GM23338 (cell line): ENCODE measurements around the gene ZNF219. TPM values are rescaled to one million over a fixed set of nuclear protein-coding genes. Genes with fewer than 3 reads are reported as not detected.
A peak's percentile ranks its signal among the peaks of the same experiment; 100 is the strongest.

Experiments used
- ATAC-seq: fragments of 200-7000 bp; cut with Tn5 transposase; 3 replicates; pipeline ENCODE4 v1.9.1; 2020
- DNase-seq: peaks from one replicate; pipeline ENCODE4 v3.0.0-alpha.2; 2015; ENCODE audit warnings: low spot score
- H2AFZ ChIP-seq: fragments of 200-600 bp; sonication (generic); 2 replicates; pipeline ENCODE4 v1.8.0; 2016; ENCODE audit warnings: antibody characterized with exemption, mild to moderate bottlenecking, moderate library complexity
- H3F3A ChIP-seq: fragments of 200-600 bp; sonication (generic); replicated peaks from 2 replicates; pipeline ENCODE4 v1.8.0; 2017; ENCODE audit warnings: antibody characterized with exemption, mixed run types, low read depth
- H3K27ac ChIP-seq: fragments of 200-600 bp; sonication (generic); 2 replicates; pipeline ENCODE4 v1.6.1; 2016; ENCODE audit warnings: low read depth
- H3K27me3 ChIP-seq: fragments of 200-600 bp; sonication (generic); 2 replicates; pipeline ENCODE4 v1.8.0; 2016; ENCODE audit warnings: mild to moderate bottlenecking, mixed run types, moderate library complexity; ENCODE audit not compliant: insufficient read depth
- H3K36me3 ChIP-seq: fragments of 200-600 bp; sonication (generic); 2 replicates; pipeline ENCODE4 v1.8.0; 2016; ENCODE audit warnings: mild to moderate bottlenecking; ENCODE audit not compliant: insufficient read depth
- H3K4me1 ChIP-seq: fragments of 200-600 bp; sonication (generic); 2 replicates; pipeline ENCODE4 v1.8.0; 2016; ENCODE audit warnings: mild to moderate bottlenecking, moderate library complexity; ENCODE audit not compliant: insufficient read depth
- H3K4me2 ChIP-seq: fragments of 200-600 bp; sonication (generic); 2 replicates; pipeline ENCODE4 v1.7.1; 2017; ENCODE audit warnings: mixed run types
- H3K4me3 ChIP-seq: fragments of 200-600 bp; sonication (generic); 2 replicates; pipeline ENCODE4 v1.6.1; 2016; ENCODE audit warnings: mixed run types
- H3K79me2 ChIP-seq: fragments of 200-600 bp; sonication (generic); replicated peaks from 2 replicates; pipeline ENCODE4 v1.8.0; 2017; ENCODE audit warnings: mild to moderate bottlenecking; ENCODE audit not compliant: insufficient read depth
- H3K9me2 ChIP-seq: fragments of 200-600 bp; sonication (generic); 2 replicates; pipeline ENCODE4 v1.8.0; 2017; ENCODE audit not compliant: insufficient read depth
- H4K20me1 ChIP-seq: fragments of 200-600 bp; sonication (generic); replicated peaks from 2 replicates; pipeline ENCODE4 v1.8.0; 2017; ENCODE audit warnings: mild to moderate bottlenecking; ENCODE audit not compliant: insufficient read depth
- H3K27ac Mint-ChIP-seq: 2 replicates; pipeline ENCODE4 v1.8.0; 2020; ENCODE audit warnings: inconsistent platforms, mild to moderate bottlenecking, moderate library complexity, mixed read lengths
- H3K27me3 Mint-ChIP-seq: 3 replicates; pipeline ENCODE4 v1.8.0; 2022; ENCODE audit warnings: low read depth, mild to moderate bottlenecking, moderate library complexity, mixed read lengths, inconsistent platforms; ENCODE audit not compliant: insufficient read depth, poor library complexity
- H3K36me3 Mint-ChIP-seq: 3 replicates; pipeline ENCODE4 v1.8.0; 2021; ENCODE audit warnings: low read depth, mild to moderate bottlenecking, inconsistent platforms, moderate library complexity, mixed read lengths
- H3K4me1 Mint-ChIP-seq: 3 replicates; pipeline ENCODE4 v1.8.0; 2020; ENCODE audit warnings: mild to moderate bottlenecking, inconsistent platforms, mixed read lengths
- H3K4me3 Mint-ChIP-seq: 3 replicates; pipeline ENCODE4 v1.8.0; 2021; ENCODE audit warnings: moderate library complexity, mild to moderate bottlenecking, inconsistent platforms, mixed read lengths
- H3K9me3 Mint-ChIP-seq: 3 replicates; pipeline ENCODE4 v1.8.0; 2020; ENCODE audit warnings: moderate library complexity, mild to moderate bottlenecking, inconsistent platforms, mixed read lengths
- CREB1 ChIP-seq: fragments of 250-450 bp; sonication (Bioruptor Pico); IDR thresholded peaks from 2 replicates; pipeline ENCODE4 v1.5.0; 2020; ENCODE audit warnings: low read depth, mild to moderate bottlenecking, moderate library complexity
- CTCF ChIP-seq, 2 experiments: fragments of 200-600 bp in 1 of 2; sonication (generic) in 1 of 2; conservative IDR thresholded peaks; 2 replicates each; pipeline versions ENCODE4 v1.5.1 to v1.6.1; 2016 to 2017; ENCODE audit warnings: antibody characterized with exemption in 2 of 2, low read depth in 2 of 2, mild to moderate bottlenecking in 2 of 2, moderate library complexity in 1 of 2
- ETS1 ChIP-seq: IDR thresholded peaks from 2 replicates; pipeline ENCODE4 v1.6.1; 2016; ENCODE audit warnings: antibody characterized with exemption
- EZH2 ChIP-seq: fragments of 200-600 bp; sonication (generic); IDR thresholded peaks from one replicate; pipeline ENCODE4 v1.8.0; 2017; ENCODE audit warnings: antibody characterized with exemption, mild to moderate bottlenecking, low read depth; ENCODE audit not compliant: unreplicated experiment
- EZH2phosphoT487 ChIP-seq: fragments of 200-600 bp; sonication (generic); IDR thresholded peaks from one replicate; pipeline ENCODE4 v1.8.1; 2018; ENCODE audit warnings: antibody characterized with exemption; ENCODE audit not compliant: unreplicated experiment
- JUNB ChIP-seq: IDR thresholded peaks from one replicate; pipeline ENCODE4 v1.6.1; 2016; ENCODE audit warnings: antibody characterized with exemption; ENCODE audit not compliant: unreplicated experiment
- NANOG ChIP-seq: IDR thresholded peaks from 2 replicates; pipeline ENCODE4 v1.6.1; 2016; ENCODE audit warnings: antibody characterized with exemption, borderline replicate concordance
- POLR2AphosphoS5 ChIP-seq: IDR thresholded peaks from 2 replicates; pipeline ENCODE4 v1.6.1; 2016; ENCODE audit warnings: antibody characterized with exemption, low read depth
- REST ChIP-seq: IDR thresholded peaks from one replicate; pipeline ENCODE4 v1.6.1; 2018; ENCODE audit warnings: antibody characterized with exemption; ENCODE audit not compliant: unreplicated experiment
- STAT1 ChIP-seq: IDR thresholded peaks from one replicate; pipeline ENCODE4 v1.6.1; 2016; ENCODE audit warnings: antibody characterized with exemption; ENCODE audit not compliant: unreplicated experiment
- ZNF331 ChIP-seq: fragments of 250-450 bp; sonication (Bioruptor Pico); IDR thresholded peaks from 2 replicates; pipeline ENCODE4 v1.5.0; 2020; ENCODE audit warnings: low read depth, mild to moderate bottlenecking, moderate library complexity
- polyA plus RNA-seq: library from polyadenylated mRNA; unstranded; fragments of >200 nt; fragmentation: Nextera tagmentation; extraction: Ambion mirVana; gene quantifications from 2 replicates; pipeline ENCODE4 v1.2.1, GENCODE V29; 2016
- total RNA-seq: library from RNA; depleted of rRNA; stranded (reverse); fragments of >200 nt; shearing (Covaris generic); gene quantifications from 2 replicates; pipeline ENCODE4 v1.2.3, GENCODE V29; 2014

Gene ZNF219
- total and polyA plus RNA-seq, 2 experiments from 2014 or later = 37.7 to 153 TPM

GRCh38 chr14:21105095-21105494 lies 6.6 kb upstream of the ZNF219 start:
- H3K36me3 ChIP-seq = no peaks in the 10 kb centered on the region
- peak overlapping the region; percentile 97 for H3K4me2 ChIP-seq
- H3K27ac Mint-ChIP-seq = no peak overlapping the region

More at GRCh38 chr14:21105095-21105494, 6.6 kb upstream of the ZNF219 start:
- DNase-seq (no peak), ATAC-seq (no peak)
- peaks cover 4% of the 10 kb centered on the region for H3K27me3 Mint-ChIP-seq
- peaks cover 36% of the 10 kb centered on the region for H3K4me1 ChIP-seq
- H2AFZ ChIP-seq = no peak overlapping the region
- H3K79me2 ChIP-seq = peaks cover 10% of the 10 kb centered on the region
- H3K9me3 Mint-ChIP-seq = no peaks in the 10 kb centered on the region; the same call in 2 of the 3 replicates
- peak overlapping the region; percentile 91 for H3K4me3 Mint-ChIP-seq
- H3K9me2 ChIP-seq = no peaks in the 10 kb centered on the region
- H4K20me1 ChIP-seq = no peaks in the 10 kb centered on the region
- no peaks in the 10 kb centered on the region for H3K36me3 Mint-ChIP-seq
- TF ChIP-seq CREB1 (CRISPR knock-in tag) (no peak), ETS1 (no peak), ZNF331 (CRISPR knock-in tag) (no peak), EZH2phosphoT487 (no peak), EZH2 (no peak), NANOG (no peak), JUNB (no peak), CTCF (conservative IDR thresholded peaks at IDR 0.05; ENCODE audit: low read depth in 2 of 2) (no peak), POLR2AphosphoS5 (no peak), REST (no peak), STAT1 (no peak)
- no peaks in the 10 kb centered on the region for H3K27me3 ChIP-seq
- H3F3A ChIP-seq = no peaks in the 10 kb centered on the region; the same call in none of the 2 replicates
- H3K4me1 Mint-ChIP-seq = peaks cover 77% of the 10 kb centered on the region
- peak overlapping the region; percentile 90; the same call in 1 of the 2 replicates for H3K4me3 ChIP-seq
- H3K27ac ChIP-seq = no peak overlapping the region
